ENCODE measurements around the gene SLC25A26. TPM values are rescaled to one million over a fixed set of nuclear protein-coding genes. Genes with fewer than 3 reads are reported as not detected.

Gene SLC25A26
- total RNA-seq, 1 donor from 2014 or later = 19.2 TPM

- H3K9me3 Mint-ChIP-seq = peaks cover 9% of the 10 kb centered on the region
- TF ChIP-seq, protein P1, sequence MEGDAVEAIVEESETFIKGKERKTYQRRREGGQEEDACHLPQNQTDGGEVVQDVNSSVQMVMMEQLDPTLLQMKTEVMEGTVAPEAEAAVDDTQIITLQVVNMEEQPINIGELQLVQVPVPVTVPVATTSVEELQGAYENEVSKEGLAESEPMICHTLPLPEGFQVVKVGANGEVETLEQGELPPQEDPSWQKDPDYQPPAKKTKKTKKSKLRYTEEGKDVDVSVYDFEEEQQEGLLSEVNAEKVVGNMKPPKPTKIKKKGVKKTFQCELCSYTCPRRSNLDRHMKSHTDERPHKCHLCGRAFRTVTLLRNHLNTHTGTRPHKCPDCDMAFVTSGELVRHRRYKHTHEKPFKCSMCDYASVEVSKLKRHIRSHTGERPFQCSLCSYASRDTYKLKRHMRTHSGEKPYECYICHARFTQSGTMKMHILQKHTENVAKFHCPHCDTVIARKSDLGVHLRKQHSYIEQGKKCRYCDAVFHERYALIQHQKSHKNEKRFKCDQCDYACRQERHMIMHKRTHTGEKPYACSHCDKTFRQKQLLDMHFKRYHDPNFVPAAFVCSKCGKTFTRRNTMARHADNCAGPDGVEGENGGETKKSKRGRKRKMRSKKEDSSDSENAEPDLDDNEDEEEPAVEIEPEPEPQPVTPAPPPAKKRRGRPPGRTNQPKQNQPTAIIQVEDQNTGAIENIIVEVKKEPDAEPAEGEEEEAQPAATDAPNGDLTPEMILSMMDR (IDR thresholded peaks at IDR 0.05; ENCODE audit: unreplicated experiment) = no peak
- H3K4me1 Mint-ChIP-seq = peaks cover 5% of the 10 kb centered on the region
- H3K4me3 Mint-ChIP-seq = no peak overlapping the region
- H3K36me3 Mint-ChIP-seq = peaks cover under 1% of the 10 kb centered on the region
- peaks cover 7% of the 10 kb centered on the region for H3K27me3 Mint-ChIP-seq (ENCODE audit: low read depth)
- no peak for DNase-seq (ENCODE audit: low spot score in 2 of 2, unreplicated experiment in 2 of 2)
- H3K27ac Mint-ChIP-seq = no peak overlapping the region
Observed at GRCh38 chr3:66427352-66427751, 206.6 kb downstream of the SLC25A26 start.

GRCh38 chr3:66427951-66428474 is 207.2 kb downstream of the SLC25A26 start:
- peaks cover 3% of the 10 kb centered on the region for H3K9me3 Mint-ChIP-seq
- TF ChIP-seq, protein P1 (IDR thresholded peaks at IDR 0.05; ENCODE audit: unreplicated experiment) = no peak
- H3K27ac Mint-ChIP-seq = no peak overlapping the region
- no peaks in the 10 kb centered on the region for H3K36me3 Mint-ChIP-seq
- H3K4me3 Mint-ChIP-seq = no peak overlapping the region
- no peak for DNase-seq (ENCODE audit: low spot score in 2 of 2, unreplicated experiment in 2 of 2)
- peaks cover 7% of the 10 kb centered on the region for H3K27me3 Mint-ChIP-seq (ENCODE audit: low read depth)
- H3K4me1 Mint-ChIP-seq = peaks cover 5% of the 10 kb centered on the region

Other genes starting within 250 kb of the SLC25A26 start
- 61.2 to 65.6 TPM (median 62.7 TPM) in 3 replicates for gene MAGI1, start 182.1 kb upstream of the SLC25A26 start, total RNA-seq